ENCODE data around the gene FARP1.

GRCh38 chr13:98208606-98209005 is 65.7 kb downstream of the FARP1 start:
- TF ChIP-seq ZBTB4 (CRISPR knock-in tag; IDR thresholded peaks at IDR 0.05) = no peak
- no peak for TF ChIP-seq TAF1 (IDR thresholded peaks at IDR 0.05; ENCODE audit: borderline replicate concordance, low read depth, low read length)
- TF ChIP-seq NFIC (IDR thresholded peaks at IDR 0.05; ENCODE audit: low read depth, low read length) = no peak
- no peak for TF ChIP-seq ESRRA (IDR thresholded peaks at IDR 0.05; ENCODE audit: low read length)
- no peak for TF ChIP-seq USF2 (IDR thresholded peaks at IDR 0.05; ENCODE audit: borderline replicate concordance, low read depth, low read length)
- TF ChIP-seq RFX5 (IDR thresholded peaks at IDR 0.05; ENCODE audit: low read depth, low read length) = no peak
- TF ChIP-seq CTCF (IDR thresholded peaks at IDR 0.05 in 2 of 3, conservative IDR thresholded peaks at IDR 0.05 in 1 of 3; ENCODE audit: control insufficient read depth in 2 of 3, extremely low read depth in 1 of 3, insufficient read depth in 1 of 3, low read depth in 3 of 3, low read length in 3 of 3) = no peak
- no peak for TF ChIP-seq NFYB (IDR thresholded peaks at IDR 0.05; ENCODE audit: insufficient read depth, low read depth, low read length)
- no peak for TF ChIP-seq TARDBP (IDR thresholded peaks at IDR 0.05; ENCODE audit: borderline replicate concordance)
- TF ChIP-seq YBX1 (IDR thresholded peaks at IDR 0.05) = no peak
- no peak for TF ChIP-seq YY1 (IDR thresholded peaks at IDR 0.05; ENCODE audit: low read depth, low read length)
- no peak for TF ChIP-seq MYC (IDR thresholded peaks at IDR 0.05; ENCODE audit: insufficient read depth, insufficient read length, insufficient replicate concordance, low read length, severe bottlenecking)
- no peak for TF ChIP-seq CBFB (IDR thresholded peaks at IDR 0.05; ENCODE audit: low read depth)
- no peak for TF ChIP-seq BCL3 (IDR thresholded peaks at IDR 0.05; ENCODE audit: borderline replicate concordance, insufficient read depth, low read depth, low read length, poor library complexity, severe bottlenecking)
